HepG2 (cell line): ENCODE measurements around the gene FOXA3. TPM values are rescaled to one million over a fixed set of nuclear protein-coding genes. Genes with fewer than 3 reads are reported as not detected.

Source experiments
- CBX5 ChIP-seq: sonication (generic); formaldehyde crosslinking; IDR thresholded peaks from 2 replicates; pipeline ENCODE4 v1.4.0; 2020; ENCODE audit warnings: missing genetic modification reagents, borderline replicate concordance
- FOXA3 ChIP-seq: IDR thresholded peaks from 2 replicates; pipeline ENCODE4 v1.6.1; 2016; ENCODE audit warnings: missing genetic modification reagents, missing compliant biosample characterization
- HNF1A ChIP-seq, 2 experiments: sonication (generic) in 1 of 2; formaldehyde crosslinking in 1 of 2; IDR thresholded peaks; 2 replicates each; pipeline versions ENCODE4 v1.4.0 to v1.6.1; 2016 to 2020; ENCODE audit warnings: borderline replicate concordance in 1 of 2, low read depth in 1 of 2, mild to moderate bottlenecking in 1 of 2, missing genetic modification reagents in 1 of 2
- HOXA5 ChIP-seq: sonication (generic); formaldehyde crosslinking; IDR thresholded peaks from 2 replicates; pipeline ENCODE4 v1.4.0; 2020; ENCODE audit warnings: missing genetic modification reagents
- MAX ChIP-seq: IDR thresholded peaks from 2 replicates; pipeline ENCODE4 v1.6.1; 2012; ENCODE audit warnings: inconsistent platforms
- NFKB2 ChIP-seq: sonication (generic); formaldehyde crosslinking; IDR thresholded peaks from 2 replicates; pipeline ENCODE4 v1.4.0; 2020; ENCODE audit warnings: missing genetic modification reagents, borderline replicate concordance
- NFYC ChIP-seq: IDR thresholded peaks from 2 replicates; pipeline ENCODE4 v1.6.1; 2016; ENCODE audit warnings: missing genetic modification reagents, missing compliant biosample characterization
- POLR2AphosphoS5 ChIP-seq: IDR thresholded peaks from 2 replicates; pipeline ENCODE4 v1.6.1; 2012; ENCODE audit warnings: low read depth, low read length
- SRY ChIP-seq: sonication (generic); formaldehyde crosslinking; IDR thresholded peaks from 2 replicates; pipeline ENCODE4 v1.8.0; 2022; ENCODE audit warnings: mild to moderate bottlenecking, missing genetic modification reagents
- ZFP90 ChIP-seq: sonication (generic); formaldehyde crosslinking; IDR thresholded peaks from 2 replicates; pipeline ENCODE4 v1.8.0; 2022; ENCODE audit warnings: missing genetic modification reagents, mild to moderate bottlenecking, inconsistent platforms, borderline replicate concordance
- ZNF121 ChIP-seq: sonication (generic); formaldehyde crosslinking; IDR thresholded peaks from 2 replicates; pipeline ENCODE4 v1.5.0; 2020; ENCODE audit warnings: mild to moderate bottlenecking, missing genetic modification reagents
- ZNF317 ChIP-seq: sonication (generic); formaldehyde crosslinking; IDR thresholded peaks from 2 replicates; pipeline ENCODE4 v1.5.0; 2020; ENCODE audit warnings: mild to moderate bottlenecking, missing genetic modification reagents
- ZNF333 ChIP-seq: sonication (generic); formaldehyde crosslinking; IDR thresholded peaks from 2 replicates; pipeline ENCODE4 v1.4.0; 2020; ENCODE audit warnings: mild to moderate bottlenecking, missing genetic modification reagents, borderline replicate concordance
- ZNF446 ChIP-seq: sonication (generic); formaldehyde crosslinking; IDR thresholded peaks from 2 replicates; pipeline ENCODE4 v1.5.0; 2020; ENCODE audit warnings: mild to moderate bottlenecking, missing genetic modification reagents
- ZNF609 ChIP-seq: sonication (generic); formaldehyde crosslinking; IDR thresholded peaks from 2 replicates; pipeline ENCODE4 v1.4.0; 2020; ENCODE audit warnings: mild to moderate bottlenecking, missing genetic modification reagents, borderline replicate concordance
- ZNF792 ChIP-seq: IDR thresholded peaks from 2 replicates; pipeline ENCODE4 v1.6.1; 2016
- polyA plus RNA-seq, 8 experiments: library from polyadenylated mRNA; depleted of rRNA in 3 of 8; stranded (reverse) in 7 of 8; unstranded in 1 of 8; fragments of >200 nt; fragmentation: Illumina TruSeq in 4 of 8; extraction: Trizol in 4 of 8; gene quantifications; 2 replicates each; pipeline versions ENCODE4 v1.2.1 to v1.2.3, GENCODE V29; 2011 to 2016; ENCODE audit warnings: low read depth in 4 of 8, missing spikeins in 1 of 8, mixed read lengths in 1 of 8; ENCODE audit not compliant: insufficient read depth in 1 of 8
- total RNA-seq, 5 experiments: library from RNA; depleted of rRNA; stranded (reverse); fragments of >200 nt; fragmentation: Illumina TruSeq; extraction: Trizol; gene quantifications; 2 replicates each; pipeline ENCODE4 v1.2.3, GENCODE V29; 2016; ENCODE audit warnings: low read depth in 1 of 5
- TF ChIP-seq, protein P1 (sequence below): sonication (generic); formaldehyde crosslinking; IDR thresholded peaks from 2 replicates; pipeline ENCODE4 v1.8.0; 2022; ENCODE audit warnings: mild to moderate bottlenecking, missing genetic modification reagents, borderline replicate concordance

Gene FOXA3
- total and polyA plus RNA-seq, 2 of the 13 experiments (the other 11 are each of a cell fraction or from before 2014, with no cell fraction given) = 29.8 to 47.6 TPM

GRCh38 chr19:45881909-45882528 is 17.9 kb downstream of the FOXA3 start (continued):
- TF ChIP-seq HNF1A (IDR thresholded peaks at IDR 0.05; ENCODE audit: low read depth) (peak; percentile 99), HNF1A (CRISPR knock-in tag; IDR thresholded peaks at IDR 0.05; ENCODE audit: borderline replicate concordance) (peak; percentile 100), MAX (peak; percentile 75), NFYC (CRISPR knock-in tag) (peak; percentile 16; the same call in 1 of the 2 replicates), CBX5 (CRISPR knock-in tag) (peak; percentile 17; the same call in 1 of the 2 replicates), HOXA5 (CRISPR knock-in tag) (no peak), ZNF609 (CRISPR knock-in tag) (peak; percentile 83; the same call in 1 of the 2 replicates), NFKB2 (CRISPR knock-in tag) (0 out of 2 replicates have a peak, but pooled peaks have one; percentile 38), ZNF446 (0 out of 2 replicates have a peak, but pooled peaks have one; percentile 62), ZFP90 (CRISPR knock-in tag) (peak; percentile 86; the same call in 1 of the 2 replicates), ZNF792 (CRISPR knock-in tag) (peak; percentile 90; the same call in 1 of the 2 replicates), ZNF121 (CRISPR knock-in tag) (peak; percentile 79), POLR2AphosphoS5 (peak; percentile 80), ZNF317 (CRISPR knock-in tag) (0 out of 2 replicates have a peak, but pooled peaks have one; percentile 17), ZNF333 (CRISPR knock-in tag) (no peak), SRY (CRISPR knock-in tag) (no peak), FOXA3 (CRISPR knock-in tag) (peak; percentile 77; the same call in 1 of the 2 replicates)
- TF ChIP-seq, protein P1, sequence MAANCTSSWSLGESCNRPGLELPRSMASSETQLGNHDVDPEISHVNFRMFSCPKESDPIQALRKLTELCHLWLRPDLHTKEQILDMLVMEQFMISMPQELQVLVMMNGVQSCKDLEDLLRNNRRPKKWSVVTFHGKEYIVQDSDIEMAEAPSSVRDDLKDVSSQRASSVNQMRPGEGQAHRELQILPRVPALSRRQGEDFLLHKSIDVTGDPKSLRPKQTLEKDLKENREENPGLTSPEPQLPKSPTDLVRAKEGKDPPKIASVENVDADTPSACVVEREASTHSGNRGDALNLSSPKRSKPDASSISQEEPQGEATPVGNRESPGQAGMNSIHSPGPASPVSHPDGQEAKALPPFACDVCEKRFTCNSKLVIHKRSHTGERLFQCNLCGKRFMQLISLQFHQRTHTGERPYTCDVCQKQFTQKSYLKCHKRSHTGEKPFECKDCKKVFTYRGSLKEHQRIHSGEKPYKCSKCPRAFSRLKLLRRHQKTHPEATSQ (CRISPR knock-in tag) = 0 out of 2 replicates have a peak, but pooled peaks have one; percentile 64
